HAP-1 (cell line): ENCODE measurements around the gene SLC45A2.
"Not testable (repeated sequence)": the region's sequence is repeated elsewhere in the genome, so short reads cannot be mapped to it uniquely, and the experiment has no call there.

ENCODE experiments used
- DNase-seq, 2 experiments: peaks; one replicate each; pipeline ENCODE4 v3.0.0-alpha.2; 2016 to 2020; ENCODE audit warnings: low spot score in 2 of 2
- H3K27me3 ChIP-seq: fragments of 250-450 bp; sonication (Bioruptor Pico); 2 replicates; pipeline ENCODE4 v1.5.1; 2020; ENCODE audit warnings: low read depth, mild to moderate bottlenecking, moderate library complexity
- H3K36me3 ChIP-seq: fragments of 250-450 bp; sonication (Bioruptor Pico); replicated peaks from 2 replicates; pipeline ENCODE4 v1.5.1; 2020; ENCODE audit warnings: mild to moderate bottlenecking
- H3K4me1 ChIP-seq: fragments of 250-450 bp; sonication (Bioruptor Pico); 2 replicates; pipeline ENCODE4 v1.5.1; 2020; ENCODE audit warnings: mild to moderate bottlenecking
- H3K4me3 ChIP-seq: fragments of 250-450 bp; sonication (Bioruptor Pico); 2 replicates; pipeline ENCODE4 v1.5.1; 2020; ENCODE audit warnings: mild to moderate bottlenecking, moderate library complexity
- H3K9me3 ChIP-seq: fragments of 250-450 bp; sonication (Bioruptor Pico); 2 replicates; pipeline ENCODE4 v1.5.1; 2020; ENCODE audit warnings: mild to moderate bottlenecking, moderate library complexity
- in situ Hi-C: fragments of 300-500 bp; cut with MboI; formaldehyde crosslinking; loops from 3 replicates; pipeline ENCODE4 v1.14.3; 2020; ENCODE audit warnings: low sequenced_read_pairs, inconsistent platforms, mixed read lengths

SLC45A2 gene, protein sequence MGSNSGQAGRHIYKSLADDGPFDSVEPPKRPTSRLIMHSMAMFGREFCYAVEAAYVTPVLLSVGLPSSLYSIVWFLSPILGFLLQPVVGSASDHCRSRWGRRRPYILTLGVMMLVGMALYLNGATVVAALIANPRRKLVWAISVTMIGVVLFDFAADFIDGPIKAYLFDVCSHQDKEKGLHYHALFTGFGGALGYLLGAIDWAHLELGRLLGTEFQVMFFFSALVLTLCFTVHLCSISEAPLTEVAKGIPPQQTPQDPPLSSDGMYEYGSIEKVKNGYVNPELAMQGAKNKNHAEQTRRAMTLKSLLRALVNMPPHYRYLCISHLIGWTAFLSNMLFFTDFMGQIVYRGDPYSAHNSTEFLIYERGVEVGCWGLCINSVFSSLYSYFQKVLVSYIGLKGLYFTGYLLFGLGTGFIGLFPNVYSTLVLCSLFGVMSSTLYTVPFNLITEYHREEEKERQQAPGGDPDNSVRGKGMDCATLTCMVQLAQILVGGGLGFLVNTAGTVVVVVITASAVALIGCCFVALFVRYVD

DNA sequence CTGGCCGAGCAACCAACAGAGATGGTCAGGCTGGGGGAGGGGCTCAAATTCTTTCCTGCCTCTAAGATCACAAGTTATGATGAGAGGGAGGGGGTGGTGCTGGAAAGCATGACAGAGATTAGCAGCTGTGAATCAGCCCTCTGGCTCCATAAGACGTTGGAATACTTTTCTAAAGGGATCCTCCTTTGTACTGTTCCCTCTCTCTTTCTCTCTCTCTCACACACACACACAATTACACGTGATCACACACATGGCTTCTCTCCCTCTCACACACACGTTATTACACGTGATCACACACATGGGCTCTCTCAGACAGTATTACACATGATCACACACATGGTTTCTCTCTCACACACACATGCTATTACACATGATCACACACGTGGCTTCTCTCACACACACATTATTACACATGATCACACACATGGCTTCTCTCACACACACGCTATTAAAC, at the start of gene SLC45A2:
SLC45A2 (minus strand) TSS at position 23 of the 454 bp plus-strand sequence. CDS start 110 bp downstream, outside the sequence.
- no peak within 1 kb of the TSS for H3K4me3 ChIP-seq
- H3K27me3 ChIP-seq, result no peaks in the 10 kb centered on the region
- no peaks in the 10 kb centered on the region for H3K9me3 ChIP-seq
- no peak for DNase-seq
- in situ Hi-C loops, result no loop called here
- no peaks in the 10 kb centered on the region for H3K36me3 ChIP-seq
- no peaks in the 10 kb centered on the region for H3K4me1 ChIP-seq

GRCh38 chr5:34031966-34032365, 47.5 kb upstream of the SLC45A2 start:
- H3K9me3 ChIP-seq, result no peaks in the 10 kb centered on the region
- in situ Hi-C loops, result no loop called here
- no peaks in the 10 kb centered on the region for H3K4me1 ChIP-seq
- H3K36me3 ChIP-seq, result no peaks in the 10 kb centered on the region
- no peaks in the 10 kb centered on the region for H3K27me3 ChIP-seq
- no peak for DNase-seq
- H3K4me3 ChIP-seq, result no peak overlapping the region

- Histone ChIP-seq H3K4me1 (no peaks in the 10 kb centered on the region), H3K36me3 (no peaks in the 10 kb centered on the region)
- in situ Hi-C loops, result no loop called here
Measured at GRCh38 chr5:34031117-34031516, 46.6 kb upstream of the SLC45A2 start.

DNA sequence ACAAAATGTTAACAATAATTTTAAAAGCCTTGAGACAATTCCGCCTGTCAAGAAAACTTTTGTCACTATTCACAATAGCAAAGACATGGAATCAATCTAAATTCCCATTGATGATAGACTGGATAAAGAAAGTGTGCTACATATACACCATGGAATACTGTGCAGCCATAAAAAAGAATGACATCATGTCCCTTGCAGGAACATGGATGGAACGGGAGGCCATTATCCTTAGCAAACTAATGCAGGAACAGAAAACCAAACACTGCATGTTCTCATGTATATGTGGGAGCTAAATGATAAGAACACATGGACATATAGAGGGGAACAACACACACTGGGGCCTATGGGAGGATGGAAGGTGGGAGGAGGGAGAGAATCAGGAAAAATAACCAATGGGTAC, 46.1 kb upstream of the SLC45A2 start:
- H3K27me3 ChIP-seq, H3K9me3 ChIP-seq, DNase-seq, H3K4me1 ChIP-seq, H3K4me3 ChIP-seq, in situ Hi-C loops, H3K36me3 ChIP-seq: not testable (repeated sequence)

More at GRCh38 chr5:34031117-34031516, 46.6 kb upstream of the SLC45A2 start:
- H3K4me3 ChIP-seq, result no peak overlapping the region
- no peaks in the 10 kb centered on the region for H3K27me3 ChIP-seq
- H3K9me3 ChIP-seq, result no peaks in the 10 kb centered on the region
- no peak for DNase-seq

DNA sequence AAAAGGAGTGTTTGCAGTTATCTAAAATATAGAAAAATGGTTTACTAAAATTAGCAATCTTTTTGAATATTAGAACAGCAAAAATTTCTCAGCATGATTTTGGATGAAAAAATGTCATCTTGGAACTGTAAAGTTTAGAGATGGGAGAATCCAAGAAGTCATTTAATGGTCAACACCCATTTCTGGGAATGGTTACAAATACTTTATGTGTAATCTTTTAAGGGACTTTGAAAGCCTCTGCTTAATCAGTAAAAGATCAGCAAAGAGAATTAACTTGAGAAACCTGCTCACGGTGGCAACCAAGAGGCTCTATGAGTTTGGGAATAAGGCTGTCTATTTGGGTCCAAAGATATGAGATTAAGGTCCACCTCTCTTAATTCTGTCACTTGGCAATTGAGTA, 45.6 kb upstream of the SLC45A2 start:
- in situ Hi-C loops, result no loop called here
- no peak for DNase-seq
- Histone ChIP-seq H3K9me3 (no peaks in the 10 kb centered on the region), H3K27me3 (no peaks in the 10 kb centered on the region), H3K4me3 (no peak overlapping the region), H3K4me1 (peaks cover 3% of the 10 kb centered on the region; the same call in 1 of the 2 replicates), H3K36me3 (no peaks in the 10 kb centered on the region)

DNA sequence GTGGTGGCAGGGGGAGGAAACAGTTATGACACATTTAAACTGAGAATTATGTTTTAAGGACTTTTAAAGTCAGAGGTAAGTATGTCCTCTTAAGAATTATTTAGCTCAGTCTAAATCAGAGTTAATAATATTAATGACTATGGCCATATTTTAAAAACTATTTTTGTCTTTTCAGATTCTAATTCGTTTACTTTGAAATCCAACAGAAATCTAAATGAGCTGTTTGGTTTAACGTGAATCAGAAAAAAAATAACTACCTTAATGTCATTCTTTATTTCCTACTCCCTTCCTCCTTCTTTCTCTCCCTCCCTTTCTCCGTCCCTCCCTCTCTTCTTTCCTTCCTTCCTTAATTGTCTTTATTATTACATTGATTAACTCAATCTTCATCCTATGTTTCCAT, 43.9 kb upstream of the SLC45A2 start:
- Histone ChIP-seq H3K27me3 (no peaks in the 10 kb centered on the region), H3K4me3 (no peak overlapping the region), H3K36me3 (no peaks in the 10 kb centered on the region), H3K9me3 (no peaks in the 10 kb centered on the region), H3K4me1 (peaks cover 6% of the 10 kb centered on the region; the same call in 1 of the 2 replicates)
- in situ Hi-C loops, result no loop called here
- DNase-seq, result no peak

DNA sequence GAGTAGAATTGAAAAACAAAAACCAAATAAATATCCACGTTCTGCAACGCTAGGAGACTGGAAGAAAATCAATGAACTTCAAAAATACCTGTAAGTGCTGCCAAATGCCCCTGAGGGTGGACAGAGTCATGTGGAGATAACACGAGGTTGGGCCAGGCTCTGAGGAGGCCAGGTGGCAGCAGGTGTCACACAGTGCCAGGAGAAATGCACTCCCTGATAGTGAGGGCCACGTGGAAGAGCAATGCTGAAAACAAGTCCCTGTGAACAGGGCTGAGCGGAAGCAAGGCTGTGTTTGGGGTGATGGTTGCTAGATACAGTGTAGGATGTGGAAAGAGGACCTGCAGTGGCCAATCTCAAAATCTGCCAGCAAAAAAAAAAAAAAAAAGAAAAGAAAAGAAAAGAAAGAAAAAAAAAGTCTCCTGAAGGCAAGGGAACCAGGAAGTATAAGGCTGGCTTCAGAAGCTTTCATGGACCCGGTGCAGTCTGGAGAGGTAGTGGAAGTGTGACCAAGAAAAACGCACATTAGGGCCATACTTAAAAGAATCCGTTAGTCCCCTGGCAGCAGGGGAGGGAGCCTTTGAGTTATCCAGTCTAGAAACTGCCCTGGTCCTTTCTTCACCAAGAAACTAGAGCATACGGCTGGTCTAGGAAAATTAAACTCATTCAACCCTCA, 41.7 kb upstream of the SLC45A2 start:
- no peak for DNase-seq
- Histone ChIP-seq H3K4me3 (no peak overlapping the region), H3K4me1 (peaks cover 6% of the 10 kb centered on the region; the same call in 1 of the 2 replicates), H3K36me3 (no peaks in the 10 kb centered on the region), H3K27me3 (no peaks in the 10 kb centered on the region), H3K9me3 (no peaks in the 10 kb centered on the region)
- in situ Hi-C loops, result no loop called here

GRCh38 chr5:34022121-34022705, 37.7 kb upstream of the SLC45A2 start:
- Histone ChIP-seq H3K9me3 (no peaks in the 10 kb centered on the region), H3K4me1 (peaks cover 6% of the 10 kb centered on the region; the same call in 1 of the 2 replicates), H3K27me3 (no peaks in the 10 kb centered on the region), H3K4me3 (no peak overlapping the region), H3K36me3 (no peaks in the 10 kb centered on the region)
- in situ Hi-C loops, result no loop called here
- DNase-seq, result no peak

DNA sequence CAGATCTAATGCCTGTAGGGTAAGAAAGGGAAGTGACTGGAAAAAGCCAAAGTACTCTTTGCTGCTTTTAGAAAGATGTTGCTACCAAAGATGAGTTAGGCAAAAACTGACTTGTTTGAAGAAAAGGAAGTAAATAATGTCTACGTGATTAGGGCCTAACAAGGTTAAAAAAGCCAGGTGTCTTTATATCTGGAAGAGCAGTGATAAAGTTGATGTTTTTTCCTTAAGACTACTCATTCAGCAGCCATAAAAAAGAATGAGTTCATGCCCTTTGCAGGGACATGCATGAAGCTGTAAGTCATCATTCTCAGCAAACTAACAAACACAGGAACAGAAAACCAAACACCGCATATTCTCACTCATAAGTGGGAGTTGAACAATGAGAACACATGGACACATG, 36.8 kb upstream of the SLC45A2 start:
- in situ Hi-C loops, result no loop called here
- H3K36me3 ChIP-seq, result no peaks in the 10 kb centered on the region

GRCh38 chr5:34020726-34021125, 36.2 kb upstream of the SLC45A2 start:
- no peak for DNase-seq
- H3K36me3 ChIP-seq, result no peaks in the 10 kb centered on the region
- H3K27me3 ChIP-seq, result no peaks in the 10 kb centered on the region
- in situ Hi-C loops, result no loop called here
- peaks cover 6% of the 10 kb centered on the region; the same call in 1 of the 2 replicates for H3K4me1 ChIP-seq
- no peak overlapping the region for H3K4me3 ChIP-seq
- no peaks in the 10 kb centered on the region for H3K9me3 ChIP-seq

More for the DNA sequence above, 36.8 kb upstream of the SLC45A2 start:
- DNase-seq, result no peak
- no peaks in the 10 kb centered on the region for H3K9me3 ChIP-seq
- H3K4me1 ChIP-seq, result peaks cover 6% of the 10 kb centered on the region; the same call in 1 of the 2 replicates
- H3K27me3 ChIP-seq, result no peaks in the 10 kb centered on the region
- H3K4me3 ChIP-seq, result no peak overlapping the region

DNA sequence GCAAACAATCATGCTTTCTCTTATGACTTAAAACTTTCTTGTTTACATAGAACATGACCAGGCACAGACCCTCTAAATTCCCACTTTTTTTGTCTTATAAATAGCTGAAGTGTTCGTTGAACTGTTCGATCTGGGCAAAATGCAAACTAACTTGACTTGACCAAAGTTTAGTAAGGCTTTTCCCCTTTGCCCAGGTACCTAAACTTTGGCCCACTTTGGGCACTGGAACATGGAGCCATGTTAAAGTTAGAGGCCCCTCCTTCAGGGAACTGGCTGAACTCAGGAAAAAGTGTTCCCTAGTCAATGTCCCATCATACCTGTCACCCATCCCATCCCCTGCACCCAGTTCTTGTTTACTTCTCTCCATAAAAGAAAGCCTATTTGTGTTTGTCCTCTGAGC, 32.8 kb upstream of the SLC45A2 start:
- H3K4me3 ChIP-seq, result no peak overlapping the region
- no peaks in the 10 kb centered on the region for H3K4me1 ChIP-seq
- no peak for DNase-seq
- no peaks in the 10 kb centered on the region for H3K9me3 ChIP-seq
- H3K36me3 ChIP-seq, result no peaks in the 10 kb centered on the region
- in situ Hi-C loops, result no loop called here
- no peaks in the 10 kb centered on the region for H3K27me3 ChIP-seq

GRCh38 chr5:34016750-34017149, 32.3 kb upstream of the SLC45A2 start:
- no peak for DNase-seq
- Histone ChIP-seq H3K27me3 (no peaks in the 10 kb centered on the region), H3K36me3 (no peaks in the 10 kb centered on the region), H3K4me3 (no peak overlapping the region), H3K4me1 (no peaks in the 10 kb centered on the region), H3K9me3 (no peaks in the 10 kb centered on the region)
- in situ Hi-C loops, result no loop called here

GRCh38 chr5:34016222-34016621, 31.7 kb upstream of the SLC45A2 start:
- no peak overlapping the region for H3K4me3 ChIP-seq
- H3K9me3 ChIP-seq, result no peaks in the 10 kb centered on the region
- H3K4me1 ChIP-seq, result no peaks in the 10 kb centered on the region
- H3K36me3 ChIP-seq, result no peaks in the 10 kb centered on the region
- H3K27me3 ChIP-seq, result no peaks in the 10 kb centered on the region
- in situ Hi-C loops, result no loop called here
- DNase-seq, result no peak
